OCI-LY3 (cell line): ENCODE measurements around the gene VASN.

ENCODE experiments used
- H2AFZ ChIP-seq: fragments of 200-600, 300-600 bp; shearing (Covaris generic); 2 replicates; pipeline ENCODE4 v1.6.0; 2014; ENCODE audit warnings: antibody characterized with exemption, low read depth, low read length
- H3K27ac ChIP-seq: fragments of 200-600, 300-600 bp; sonication (generic); 2 replicates; pipeline ENCODE4 v1.5.1; 2014; ENCODE audit warnings: mild to moderate bottlenecking, low read length, moderate library complexity, mixed read lengths
- H3K27me3 ChIP-seq: fragments of 200-600, 300-600 bp; sonication (generic); 2 replicates; pipeline ENCODE4 v1.6.1; 2014; ENCODE audit warnings: low read depth, low read length, mixed read lengths
- H3K36me3 ChIP-seq: fragments of 200-600, 300-600 bp; sonication (generic); replicated peaks from 2 replicates; pipeline ENCODE3; 2014; ENCODE audit warnings: low read depth, low read length, mixed read lengths
- H3K4me1 ChIP-seq: fragments of 300-600, 200-600 bp; sonication (generic); 2 replicates; pipeline ENCODE4 v1.6.1; 2014; ENCODE audit warnings: low read length, mixed read lengths
- H3K4me2 ChIP-seq: fragments of 200-600, 300-600 bp; sonication (generic); 2 replicates; pipeline ENCODE4 v1.6.1; 2014; ENCODE audit warnings: low read length, mixed read lengths
- H3K4me3 ChIP-seq: fragments of 300-600, 200-600 bp; sonication (generic); 2 replicates; pipeline ENCODE4 v1.5.1; 2014; ENCODE audit warnings: antibody characterized with exemption, mild to moderate bottlenecking, low read length, moderate library complexity
- H3K79me2 ChIP-seq: fragments of 300-600, 200-600 bp; shearing (Covaris generic); 2 replicates; pipeline ENCODE4 v1.6.1; 2014; ENCODE audit warnings: mild to moderate bottlenecking, low read length, mixed read lengths
- H3K9ac ChIP-seq: fragments of 300-600, 200-600 bp; shearing (Covaris generic); 2 replicates; pipeline ENCODE4 v1.6.0; 2014; ENCODE audit warnings: mild to moderate bottlenecking, low read length, moderate library complexity
- H3K9me3 ChIP-seq: fragments of 200-600, 300-600 bp; shearing (Covaris generic); 2 replicates; pipeline ENCODE4 v1.6.1; 2014; ENCODE audit warnings: low read length, mixed read lengths; ENCODE audit not compliant: insufficient read depth
- H4K20me1 ChIP-seq: fragments of 200-600, 300-600 bp; sonication (generic); 2 replicates; pipeline ENCODE4 v1.6.1; 2016; ENCODE audit warnings: low read length, mixed read lengths; ENCODE audit not compliant: insufficient read depth
- EZH2phosphoT487 ChIP-seq: fragments of 200-600 bp; shearing (Covaris generic); IDR thresholded peaks from 2 replicates; pipeline ENCODE4 v1.6.1; 2018; ENCODE audit warnings: antibody characterized with exemption, mixed run types, low read depth
- TF ChIP-seq, protein P1 (sequence below): fragments of 200-600, 300-600 bp; sonication (generic); IDR thresholded peaks from 2 replicates; pipeline ENCODE4 v1.5.1; 2014; ENCODE audit warnings: antibody characterized with exemption, low read length, low read depth

VASN gene

DNA sequence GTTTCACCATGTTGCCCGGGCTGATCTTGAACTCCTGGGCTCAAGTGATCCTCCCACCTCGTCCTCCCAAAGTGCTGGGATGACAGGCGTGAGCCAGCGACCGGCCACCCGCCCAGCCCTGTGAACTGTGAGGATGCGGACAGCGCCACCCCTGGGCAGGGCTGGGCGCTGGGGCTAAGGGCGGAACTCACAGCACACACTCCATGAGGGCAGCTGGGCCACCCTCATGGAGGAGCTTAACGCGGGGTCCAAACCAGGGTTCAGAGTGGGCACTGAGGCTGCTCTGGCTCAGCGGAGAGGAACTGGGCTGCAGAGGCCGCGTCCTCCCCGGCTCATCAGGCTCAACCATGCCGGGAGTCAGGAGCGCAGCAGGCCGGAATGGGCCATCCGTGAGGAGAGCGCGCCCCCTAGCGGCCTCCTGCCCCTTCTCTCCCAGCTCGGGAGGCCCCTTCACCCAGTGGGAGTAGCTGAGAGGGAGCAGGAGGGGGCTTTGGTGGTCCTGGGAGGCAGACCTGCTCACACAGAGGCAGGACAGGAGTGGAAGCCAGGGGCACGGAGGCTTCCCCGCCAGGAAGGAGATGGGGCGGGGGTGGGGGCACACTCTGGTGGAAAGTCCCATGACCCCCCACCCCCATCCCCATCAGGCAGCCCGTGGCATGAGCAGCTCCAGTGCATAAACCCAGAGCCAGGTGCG lies 30.9 kb downstream of the VASN start:
- Histone ChIP-seq H3K27me3 (no peaks in the 10 kb centered on the region), H3K79me2 (no peaks in the 10 kb centered on the region), H3K4me2 (peak overlapping the region; percentile 63), H3K4me1 (peaks cover 7% of the 10 kb centered on the region), H3K9ac (no peak overlapping the region), H4K20me1 (peaks cover 12% of the 10 kb centered on the region; the same call in 1 of the 2 replicates), H3K9me3 (no peaks in the 10 kb centered on the region), H3K4me3 (peak overlapping the region; percentile 49; the same call in 1 of the 2 replicates), H3K27ac (no peak overlapping the region), H3K36me3 (peaks cover 8% of the 10 kb centered on the region), H2AFZ (no peak overlapping the region)
- TF ChIP-seq EZH2phosphoT487, result no peak
- TF ChIP-seq, protein P1, sequence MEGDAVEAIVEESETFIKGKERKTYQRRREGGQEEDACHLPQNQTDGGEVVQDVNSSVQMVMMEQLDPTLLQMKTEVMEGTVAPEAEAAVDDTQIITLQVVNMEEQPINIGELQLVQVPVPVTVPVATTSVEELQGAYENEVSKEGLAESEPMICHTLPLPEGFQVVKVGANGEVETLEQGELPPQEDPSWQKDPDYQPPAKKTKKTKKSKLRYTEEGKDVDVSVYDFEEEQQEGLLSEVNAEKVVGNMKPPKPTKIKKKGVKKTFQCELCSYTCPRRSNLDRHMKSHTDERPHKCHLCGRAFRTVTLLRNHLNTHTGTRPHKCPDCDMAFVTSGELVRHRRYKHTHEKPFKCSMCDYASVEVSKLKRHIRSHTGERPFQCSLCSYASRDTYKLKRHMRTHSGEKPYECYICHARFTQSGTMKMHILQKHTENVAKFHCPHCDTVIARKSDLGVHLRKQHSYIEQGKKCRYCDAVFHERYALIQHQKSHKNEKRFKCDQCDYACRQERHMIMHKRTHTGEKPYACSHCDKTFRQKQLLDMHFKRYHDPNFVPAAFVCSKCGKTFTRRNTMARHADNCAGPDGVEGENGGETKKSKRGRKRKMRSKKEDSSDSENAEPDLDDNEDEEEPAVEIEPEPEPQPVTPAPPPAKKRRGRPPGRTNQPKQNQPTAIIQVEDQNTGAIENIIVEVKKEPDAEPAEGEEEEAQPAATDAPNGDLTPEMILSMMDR, result peak; percentile 81

DNA sequence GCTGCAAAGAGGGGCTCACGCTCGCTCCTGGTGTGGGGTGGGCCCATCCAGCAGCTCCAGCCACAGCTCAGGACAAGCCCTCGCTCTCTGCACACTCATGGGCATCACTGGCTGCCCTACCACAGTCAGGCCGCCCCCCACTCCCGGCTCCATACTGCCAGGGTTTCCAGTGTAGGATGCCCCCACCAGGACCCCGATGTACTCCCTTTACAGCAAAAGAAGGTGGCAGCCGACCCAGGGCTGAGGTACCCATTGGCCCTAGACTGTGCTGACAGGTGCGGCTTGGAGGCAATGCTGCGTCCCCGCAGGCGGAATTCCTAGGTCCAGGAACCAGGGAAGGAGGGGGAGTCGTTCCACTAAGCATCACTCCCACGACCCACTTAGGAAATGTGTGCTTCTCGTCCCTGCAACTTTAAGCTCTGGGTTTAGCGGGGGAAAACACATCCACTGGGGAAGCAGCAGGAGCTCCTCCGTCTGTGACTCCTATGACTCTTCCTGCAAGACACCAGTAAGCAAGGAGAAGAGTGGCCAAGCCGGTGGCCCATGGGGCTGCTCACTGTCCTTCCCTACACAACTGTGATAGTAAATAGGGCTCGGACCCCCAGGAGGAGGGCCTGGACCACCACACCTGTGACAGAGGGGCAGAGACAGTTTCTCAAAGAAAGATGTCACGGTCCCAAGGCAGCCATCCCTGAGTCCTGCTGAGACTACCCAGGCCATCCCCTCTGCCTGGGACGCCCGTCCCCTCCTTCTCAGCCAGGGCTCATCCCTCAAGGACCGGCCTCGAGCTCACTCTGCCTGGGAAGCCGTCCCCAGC lies 31.7 kb downstream of the VASN start:
- peaks cover 14% of the 10 kb centered on the region for H4K20me1 ChIP-seq
- no peak overlapping the region for H3K27ac ChIP-seq
- H3K9me3 ChIP-seq, result no peaks in the 10 kb centered on the region
- H3K4me3 ChIP-seq, result no peak overlapping the region
- H3K4me2 ChIP-seq, result no peak overlapping the region
- H3K36me3 ChIP-seq, result peaks cover 14% of the 10 kb centered on the region
- H3K4me1 ChIP-seq, result peaks cover 7% of the 10 kb centered on the region
- no peaks in the 10 kb centered on the region for H3K27me3 ChIP-seq
- TF ChIP-seq EZH2phosphoT487, result no peak
- TF ChIP-seq, protein P1, result no peak
- H3K9ac ChIP-seq, result no peak overlapping the region
- no peaks in the 10 kb centered on the region for H3K79me2 ChIP-seq
- H2AFZ ChIP-seq, result no peak overlapping the region

DNA sequence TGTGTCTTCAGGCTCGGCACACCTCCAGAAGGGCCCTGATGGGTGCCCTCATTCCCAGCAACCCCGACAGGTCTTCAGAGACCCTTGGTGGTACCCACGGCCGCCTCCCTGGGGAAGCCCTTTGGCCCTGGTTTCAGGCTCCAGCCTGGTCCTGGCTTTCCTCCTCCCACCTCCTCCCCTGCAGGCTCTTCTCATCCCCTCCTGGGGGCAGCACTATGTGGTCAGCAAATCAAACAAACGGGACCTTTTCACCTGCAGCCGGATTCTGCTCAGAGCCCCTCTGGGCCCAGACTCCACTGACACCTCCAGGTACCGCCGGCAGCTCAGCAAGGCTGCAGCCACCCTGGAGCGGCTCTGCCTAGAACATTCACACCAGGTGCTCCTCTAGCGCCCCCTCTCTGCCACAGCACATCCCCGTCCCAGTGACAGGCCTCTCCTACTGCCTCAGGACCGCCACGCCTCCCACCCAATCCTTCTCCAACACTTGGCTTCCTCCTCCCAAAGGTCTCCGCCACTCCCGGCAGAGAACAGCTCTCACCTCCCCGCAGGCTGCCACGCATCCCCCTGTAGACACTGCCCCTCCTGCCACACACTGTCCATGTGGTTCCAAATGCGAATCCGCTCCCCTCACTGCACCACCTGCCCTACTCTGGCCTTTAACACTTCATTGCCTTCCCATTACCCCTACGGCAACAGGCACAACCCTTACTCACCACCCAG lies 32.8 kb downstream of the VASN start:
- Histone ChIP-seq H3K9me3 (no peaks in the 10 kb centered on the region), H3K36me3 (peaks cover 10% of the 10 kb centered on the region), H3K27ac (no peak overlapping the region), H4K20me1 (peaks cover 19% of the 10 kb centered on the region), H2AFZ (no peak overlapping the region), H3K4me2 (no peak overlapping the region), H3K4me1 (peaks cover 3% of the 10 kb centered on the region), H3K79me2 (no peaks in the 10 kb centered on the region), H3K27me3 (no peaks in the 10 kb centered on the region), H3K9ac (no peak overlapping the region), H3K4me3 (no peak overlapping the region)
- TF ChIP-seq, protein P1, result peak; percentile 93
- TF ChIP-seq EZH2phosphoT487, result no peak
